H1 (cell line): ENCODE data around the gene EGLN3. TPM values are rescaled to one million over a fixed set of nuclear protein-coding genes. Genes with fewer than 3 reads are reported as not detected.

Source experiments
- BRCA1 ChIP-seq: IDR thresholded peaks from 2 replicates; pipeline ENCODE4 v1.6.1; 2012; ENCODE audit warnings: low read depth, low read length, improper control_type of control experiment
- CHD2 ChIP-seq: IDR thresholded peaks from 2 replicates; pipeline ENCODE4 v1.6.1; 2012; ENCODE audit warnings: low read length, improper control_type of control experiment
- SP1 ChIP-seq: IDR thresholded peaks from 2 replicates; pipeline ENCODE4 v1.6.1; 2011; ENCODE audit warnings: low read depth, low read length
- SRF ChIP-seq: IDR thresholded peaks from 2 replicates; pipeline ENCODE4 v1.6.1; 2011; ENCODE audit warnings: mild to moderate bottlenecking, low read depth, low read length, moderate library complexity
- polyA plus RNA-seq, 7 experiments: library from polyadenylated mRNA; depleted of rRNA in 3 of 7; stranded (reverse) in 5 of 7; unstranded in 2 of 7; fragments of >200 nt in 5 of 7; fragments of 200-250 nt in 2 of 7; gene quantifications; 1 replicate in 5 of 7; 2 replicates in 1 of 7; 4 replicates in 1 of 7; pipeline versions ENCODE4 v1.2.1 to v1.2.3, GENCODE V29; 2011 to 2013; ENCODE audit warnings: missing spikeins in 2 of 7, mixed read lengths in 2 of 7
- total RNA-seq: library from RNA; stranded (reverse); fragmentation: NEBNext Ultra II Directional; extraction: Animal tissue kit (Norgen Biotek cat#: 25700); gene quantifications from 2 replicates; pipeline ENCODE4 v1.2.1, GENCODE V29; 2021

Gene EGLN3
- total and polyA plus RNA-seq, 2 of the 8 experiments (the other 6 are each of a cell fraction or from before 2014, with no cell fraction given): 10.6 to 27.3 TPM

- TF ChIP-seq CHD2: no peak
- no peak for TF ChIP-seq SP1
- no peak for TF ChIP-seq SRF
- no peak for TF ChIP-seq BRCA1
Observed at GRCh38 chr14:33987565-33988080, 36.7 kb upstream of the EGLN3 start (continued).
